NB4 (cell line): ENCODE data around the gene CFAP45.

ENCODE experiments used
- POLR2A ChIP-seq: IDR thresholded peaks from 2 replicates; pipeline ENCODE4 v1.6.1; 2011; ENCODE audit warnings: mild to moderate bottlenecking; ENCODE audit not compliant: insufficient read length; ENCODE audit errors: extremely low read depth
- TF ChIP-seq, protein P1 (sequence below): IDR thresholded peaks from one replicate; pipeline ENCODE4 v1.5.1; 2012; ENCODE audit warnings: low read depth, low read length
- TF ChIP-seq, protein P2 (sequence below): IDR thresholded peaks from 2 replicates; pipeline ENCODE4 v1.6.1; 2011; ENCODE audit warnings: low read depth, low read length

- TF ChIP-seq, protein P1, sequence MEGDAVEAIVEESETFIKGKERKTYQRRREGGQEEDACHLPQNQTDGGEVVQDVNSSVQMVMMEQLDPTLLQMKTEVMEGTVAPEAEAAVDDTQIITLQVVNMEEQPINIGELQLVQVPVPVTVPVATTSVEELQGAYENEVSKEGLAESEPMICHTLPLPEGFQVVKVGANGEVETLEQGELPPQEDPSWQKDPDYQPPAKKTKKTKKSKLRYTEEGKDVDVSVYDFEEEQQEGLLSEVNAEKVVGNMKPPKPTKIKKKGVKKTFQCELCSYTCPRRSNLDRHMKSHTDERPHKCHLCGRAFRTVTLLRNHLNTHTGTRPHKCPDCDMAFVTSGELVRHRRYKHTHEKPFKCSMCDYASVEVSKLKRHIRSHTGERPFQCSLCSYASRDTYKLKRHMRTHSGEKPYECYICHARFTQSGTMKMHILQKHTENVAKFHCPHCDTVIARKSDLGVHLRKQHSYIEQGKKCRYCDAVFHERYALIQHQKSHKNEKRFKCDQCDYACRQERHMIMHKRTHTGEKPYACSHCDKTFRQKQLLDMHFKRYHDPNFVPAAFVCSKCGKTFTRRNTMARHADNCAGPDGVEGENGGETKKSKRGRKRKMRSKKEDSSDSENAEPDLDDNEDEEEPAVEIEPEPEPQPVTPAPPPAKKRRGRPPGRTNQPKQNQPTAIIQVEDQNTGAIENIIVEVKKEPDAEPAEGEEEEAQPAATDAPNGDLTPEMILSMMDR, result no peak
- no peak for TF ChIP-seq POLR2A
- TF ChIP-seq, protein P2, sequence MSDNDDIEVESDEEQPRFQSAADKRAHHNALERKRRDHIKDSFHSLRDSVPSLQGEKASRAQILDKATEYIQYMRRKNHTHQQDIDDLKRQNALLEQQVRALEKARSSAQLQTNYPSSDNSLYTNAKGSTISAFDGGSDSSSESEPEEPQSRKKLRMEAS, result no peak
Observed at GRCh38 chr1:159915571-159916241, 15.7 kb upstream of the CFAP45 start.
